ENCODE results near the gene TPGS2.

Gene TPGS2

DNA sequence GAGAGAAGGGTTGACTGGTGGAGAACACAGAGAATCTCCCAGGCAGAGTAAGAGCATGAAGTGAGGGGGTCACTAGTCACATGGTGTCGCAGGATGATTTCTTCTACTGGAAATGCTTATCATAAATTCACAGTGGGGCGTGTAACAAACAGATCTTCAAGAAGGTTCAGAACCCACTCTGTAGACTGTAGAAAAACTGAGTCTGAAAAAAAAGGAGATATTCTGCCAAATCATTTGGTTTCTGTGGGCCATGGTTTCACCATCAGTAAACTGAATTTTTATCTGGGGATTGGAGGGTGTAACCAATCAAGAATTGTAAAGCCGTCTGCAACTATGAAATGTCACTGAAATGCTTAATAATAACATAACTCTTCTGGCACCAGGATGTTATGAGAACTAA lies 15.0 kb downstream of the TPGS2 start:
- no peak for DNase-seq (ENCODE audit: low read depth)
- TF ChIP-seq, protein P1, sequence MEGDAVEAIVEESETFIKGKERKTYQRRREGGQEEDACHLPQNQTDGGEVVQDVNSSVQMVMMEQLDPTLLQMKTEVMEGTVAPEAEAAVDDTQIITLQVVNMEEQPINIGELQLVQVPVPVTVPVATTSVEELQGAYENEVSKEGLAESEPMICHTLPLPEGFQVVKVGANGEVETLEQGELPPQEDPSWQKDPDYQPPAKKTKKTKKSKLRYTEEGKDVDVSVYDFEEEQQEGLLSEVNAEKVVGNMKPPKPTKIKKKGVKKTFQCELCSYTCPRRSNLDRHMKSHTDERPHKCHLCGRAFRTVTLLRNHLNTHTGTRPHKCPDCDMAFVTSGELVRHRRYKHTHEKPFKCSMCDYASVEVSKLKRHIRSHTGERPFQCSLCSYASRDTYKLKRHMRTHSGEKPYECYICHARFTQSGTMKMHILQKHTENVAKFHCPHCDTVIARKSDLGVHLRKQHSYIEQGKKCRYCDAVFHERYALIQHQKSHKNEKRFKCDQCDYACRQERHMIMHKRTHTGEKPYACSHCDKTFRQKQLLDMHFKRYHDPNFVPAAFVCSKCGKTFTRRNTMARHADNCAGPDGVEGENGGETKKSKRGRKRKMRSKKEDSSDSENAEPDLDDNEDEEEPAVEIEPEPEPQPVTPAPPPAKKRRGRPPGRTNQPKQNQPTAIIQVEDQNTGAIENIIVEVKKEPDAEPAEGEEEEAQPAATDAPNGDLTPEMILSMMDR (IDR thresholded peaks at IDR 0.05; ENCODE audit: insufficient read depth, low read depth, low read length, missing control alignments) = no peak
- H3K4me3 ChIP-seq (ENCODE audit: low read length) = no peak overlapping the region

DNA sequence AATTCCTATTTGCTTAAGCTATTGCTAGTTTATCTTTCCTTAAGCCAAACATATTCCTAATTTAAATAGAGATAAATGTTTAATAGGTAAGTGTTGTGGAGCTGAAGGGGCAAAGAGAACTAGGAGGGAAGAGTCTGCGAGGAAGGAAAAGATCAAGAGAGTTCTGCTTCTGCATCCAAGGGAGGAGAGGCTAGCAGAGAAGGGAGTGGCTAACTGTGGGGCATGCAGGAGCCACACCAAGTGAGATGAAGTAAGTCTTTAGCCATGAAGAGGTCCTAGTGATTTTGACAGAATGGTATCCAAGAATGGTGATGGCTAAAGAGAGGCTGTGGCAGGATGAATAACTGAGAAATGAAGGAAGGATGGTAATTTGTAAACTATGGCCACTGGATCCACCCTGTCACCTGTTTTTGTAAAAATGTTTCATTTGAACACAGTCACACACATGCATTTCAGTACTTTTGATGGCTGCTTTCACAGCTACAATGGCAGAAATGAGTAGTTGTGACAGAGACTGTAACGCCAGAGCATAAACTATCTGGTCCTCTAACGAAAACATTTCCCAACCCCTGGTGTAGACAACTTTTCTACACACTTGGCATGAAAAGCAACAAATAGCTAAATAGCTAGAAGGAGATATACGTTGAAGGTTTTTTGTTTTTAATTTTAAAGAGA lies 15.6 kb downstream of the TPGS2 start:
- TF ChIP-seq, protein P1 (IDR thresholded peaks at IDR 0.05; ENCODE audit: insufficient read depth, low read depth, low read length, missing control alignments) = no peak
- H3K4me3 ChIP-seq (ENCODE audit: low read length) = no peak overlapping the region
- no peak for DNase-seq (ENCODE audit: low read depth)

DNA sequence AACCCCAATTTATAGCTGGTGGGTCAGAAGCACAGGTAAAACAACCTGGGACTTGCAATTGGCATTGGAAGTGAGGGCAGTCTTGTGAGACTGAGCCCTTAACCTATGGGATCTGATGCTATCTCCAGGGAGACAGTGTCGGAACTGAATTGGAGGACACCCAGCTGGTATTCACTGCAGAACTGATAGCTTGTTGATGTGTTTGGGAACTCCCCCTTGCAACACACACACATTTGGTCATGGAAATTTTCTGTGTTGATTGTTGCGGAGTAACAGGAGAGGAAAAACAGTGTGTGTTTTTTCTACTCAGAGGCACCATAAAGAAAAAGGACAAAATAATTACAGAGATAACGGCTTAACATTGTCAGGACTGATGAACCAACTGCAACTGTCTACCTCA lies 16.1 kb downstream of the TPGS2 start:
- DNase-seq (ENCODE audit: low read depth) = no peak
- TF ChIP-seq, protein P1 (IDR thresholded peaks at IDR 0.05; ENCODE audit: insufficient read depth, low read depth, low read length, missing control alignments) = no peak
- no peak overlapping the region for H3K4me3 ChIP-seq (ENCODE audit: low read length)

DNA sequence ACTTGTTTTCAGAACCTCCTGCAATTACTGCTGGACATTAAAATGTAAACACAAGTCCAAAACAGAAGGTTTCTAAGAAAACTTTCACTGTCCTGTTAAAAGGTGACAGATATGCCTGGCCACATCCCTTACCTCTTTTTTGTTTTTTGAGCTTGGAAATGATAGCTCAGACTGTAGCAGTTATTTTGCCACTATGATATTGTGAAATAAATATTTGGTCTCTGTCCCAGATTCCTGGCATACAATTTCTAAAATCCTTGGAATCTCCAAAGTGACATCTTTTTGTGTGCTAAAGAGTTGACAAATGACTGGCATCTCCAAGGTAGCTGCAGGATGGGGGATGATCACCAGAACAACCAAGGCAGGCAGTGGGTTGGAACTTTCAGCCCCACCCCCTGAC lies 16.8 kb downstream of the TPGS2 start:
- no peak for DNase-seq (ENCODE audit: low read depth)
- TF ChIP-seq, protein P1 (IDR thresholded peaks at IDR 0.05; ENCODE audit: insufficient read depth, low read depth, low read length, missing control alignments) = no peak
- H3K4me3 ChIP-seq (ENCODE audit: low read length) = no peak overlapping the region

DNA sequence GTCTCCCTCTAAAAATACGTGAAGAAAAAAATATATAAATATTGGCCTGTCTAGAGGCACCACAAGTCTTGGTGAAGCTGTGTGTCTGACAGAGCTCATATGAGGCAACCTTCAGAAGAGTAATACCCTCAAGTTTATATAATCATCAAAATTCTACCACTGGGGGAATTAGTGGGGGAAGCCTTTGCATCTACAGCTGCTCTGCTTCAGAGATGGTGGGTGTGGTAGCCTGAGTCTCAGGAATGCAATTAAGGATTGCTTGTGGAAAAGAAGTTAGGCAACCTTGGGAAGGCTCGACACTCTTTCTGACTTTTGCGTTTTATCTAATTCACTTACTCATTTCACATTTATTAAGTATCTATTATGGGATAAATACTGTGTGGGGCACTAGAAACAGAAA lies 17.4 kb downstream of the TPGS2 start:
- TF ChIP-seq, protein P1 (IDR thresholded peaks at IDR 0.05; ENCODE audit: insufficient read depth, low read depth, low read length, missing control alignments) = no peak
- no peak overlapping the region for H3K4me3 ChIP-seq (ENCODE audit: low read length)
- no peak for DNase-seq (ENCODE audit: low read depth)

DNA sequence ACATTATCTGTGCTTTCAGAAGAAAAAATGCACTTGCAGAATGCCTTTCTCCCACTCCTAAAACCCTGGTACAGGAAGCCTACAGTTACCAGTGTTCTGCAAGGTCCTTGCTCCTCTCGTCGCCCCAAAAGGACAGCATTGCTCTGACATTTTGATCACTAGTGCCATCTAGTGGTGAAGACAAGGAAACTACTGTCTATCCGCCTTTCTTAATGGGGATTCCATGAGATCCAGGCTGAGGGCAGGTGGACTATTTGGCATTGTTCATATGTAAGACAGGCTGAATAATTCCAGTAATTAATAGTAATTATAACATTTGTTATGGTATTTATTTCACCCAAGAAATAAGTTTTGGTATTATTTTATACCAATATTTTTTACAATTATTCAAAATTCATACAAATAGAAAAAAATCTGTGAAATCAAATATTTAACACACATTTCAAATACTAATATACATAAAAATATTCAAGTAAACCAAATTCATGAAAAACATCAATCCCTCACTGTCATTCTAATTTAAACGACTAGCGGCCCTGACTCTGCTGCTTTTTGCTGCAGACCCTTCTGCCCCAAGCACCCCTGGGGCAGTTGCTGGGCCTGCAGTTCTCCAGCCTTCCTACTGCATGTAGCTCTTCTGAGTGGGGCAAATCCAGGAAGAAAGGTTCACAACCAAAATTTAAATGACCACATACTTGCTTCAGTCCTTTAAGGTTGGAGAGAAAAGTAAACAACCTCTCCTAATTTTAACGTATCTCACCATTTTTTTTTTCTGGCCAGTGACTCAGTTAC lies 19.0 kb downstream of the TPGS2 start:
- peak; percentile 72 for DNase-seq (ENCODE audit: low read depth)
- TF ChIP-seq, protein P1 (IDR thresholded peaks at IDR 0.05; ENCODE audit: insufficient read depth, low read depth, low read length, missing control alignments) = peak; percentile 86
- no peak overlapping the region for H3K4me3 ChIP-seq (ENCODE audit: low read length)

Data from epithelial cell of esophagus (primary cell).